Heart right ventricle (tissue), 16 donors: Measurements from ENCODE around the gene NMRK2. TPM values are rescaled to one million over a fixed set of nuclear protein-coding genes. Genes with fewer than 3 reads are reported as not detected.

Experiments
- ATAC-seq, 8 donors: fragments of 200-7000 bp; cut with Tn5 transposase; one replicate each; pipeline ENCODE4 v1.9.1; 2020; ENCODE audit warnings: mild to moderate bottlenecking in 8 of 8, moderate library complexity in 8 of 8, moderate number of reproducible peaks in 1 of 8
- DNase-seq, 2 donors: peaks; one replicate each; pipeline ENCODE4 v3.0.0-alpha.2; 2020
- H3K27ac ChIP-seq, 10 donors: fragments of 200-600 bp; sonication (generic) in 2 of 10; one replicate each; pipeline versions ENCODE4 v1.5.0 to v1.8.0; 2020 to 2022; ENCODE audit warnings: mild to moderate bottlenecking in 3 of 10
- H3K27me3 ChIP-seq, 7 donors: fragments of 200-600 bp; one replicate each; pipeline ENCODE4 v1.8.0; 2021 to 2022; ENCODE audit warnings: mild to moderate bottlenecking in 2 of 7
- H3K36me3 ChIP-seq, 9 donors: fragments of 200-600 bp; sonication (generic) in 1 of 9; one replicate each; pipeline versions ENCODE4 v1.5.0 to v1.8.0; 2020 to 2022; ENCODE audit warnings: mild to moderate bottlenecking in 2 of 9
- H3K4me1 ChIP-seq, 9 donors: fragments of 200-600 bp; sonication (generic) in 1 of 9; one replicate each; pipeline versions ENCODE4 v1.5.0 to v1.8.0; 2020 to 2022; ENCODE audit warnings: mild to moderate bottlenecking in 4 of 9
- H3K4me3 ChIP-seq, 10 donors: fragments of 200-600 bp; sonication (generic) in 2 of 10; one replicate each; pipeline versions ENCODE4 v1.5.0 to v1.8.0; 2020 to 2022; ENCODE audit warnings: mild to moderate bottlenecking in 7 of 10, moderate library complexity in 2 of 10
- H3K9me3 ChIP-seq, 11 donors: fragments of 200-600 bp in 10 of 11; sonication (generic) in 2 of 11; one replicate each; pipeline versions ENCODE4 v1.5.0 to v1.8.0; 2013 to 2022; ENCODE audit warnings: mild to moderate bottlenecking in 2 of 11, control low read depth in 1 of 11, moderate library complexity in 1 of 11
- WGBS, 2 donors: extraction: QIAGEN DNeasy Blood & Tissue Kit; methylation state at CpG; one replicate each; pipeline ENCODE4 v1.1.7; 2013; ENCODE audit warnings: inconsistent platforms in 1 of 2; 5-methylcytosine and 5-hydroxymethylcytosine counted together
- intact Hi-C, 10 donors: fragments of 100-400 bp; cut with DNase I; formaldehyde crosslinking; loops; one replicate each; pipeline versions ENCODE4 v1.11.1 to v1.14.2; 2022
- polyA plus RNA-seq, 2 donors: library from polyadenylated mRNA; stranded (reverse); fragments of 200-250 nt; gene quantifications; one replicate each; pipeline ENCODE4 v1.2.3, GENCODE V29; 2013
- total RNA-seq, 10 donors: library from RNA; stranded (reverse); fragmentation: NEBNext Ultra II Directional in 3 of 10; extraction: Animal tissue kit (Norgen Biotek cat#: 25700) in 3 of 10; gene quantifications; one replicate each; pipeline versions ENCODE4 v1.2.1 to v1.2.4, GENCODE V29; 2021 to 2023
- TF ChIP-seq, protein P1 (sequence below), 9 donors: fragments of 200-600 bp; sonication (generic) in 2 of 9; IDR thresholded peaks; one replicate each; pipeline versions ENCODE4 v1.5.0 to v1.8.0; 2021 to 2022; ENCODE audit warnings: antibody characterized with exemption in 9 of 9, mild to moderate bottlenecking in 5 of 9, moderate library complexity in 1 of 9
- donor health status: Arrhythmogenic right ventricular cardiomyopathy.
- donor health status: ischemic (EF 13 %, LVEDD 7.1; RV severe dilation, severe dysfunction).
- donor health status: healthy with polysubstance abuse.
- donor health status: DM: no; HTN: yes; CAD: no.
- donor health status: DM: no; HTN: no; CAD: no.
- donor health status: ischemic (EF 25% LVEDD 6.9; RV normal size, moderate dysfunction).
- donor health status: ischemic (EF 25% LVEDD 5.7; RV mildly dilated, moderate dysfunction).
- donor health status: healthy.
- donor health status: DM: yes; HTN: yes; CAD: no.
- donor health status: Ischemic cardiomyopathy.
- donor health status: ischemic (EF 35%, LVEDD 5.7; RV mildly dilated, moderate dysfunction).
- donor health status: nonischemic (EF 11% LVEDD 7.7; RV severe dilation, severe dysfunction).
- donor health status: DM: yes; HTN: yes; CAD: no.
- donor health status: PGD.
- donor health status: ischemic (EF 29% LVEDD 5.4; RV normal size, mild dysfunction).
- donor health status: nonischemic (EF 23%, LVEDD 6.1; RV moderate dilation, normal function).

NMRK2 gene
- total and polyA plus RNA-seq, 12 donors, result 241 to 2,570 (median 741) TPM

DNA sequence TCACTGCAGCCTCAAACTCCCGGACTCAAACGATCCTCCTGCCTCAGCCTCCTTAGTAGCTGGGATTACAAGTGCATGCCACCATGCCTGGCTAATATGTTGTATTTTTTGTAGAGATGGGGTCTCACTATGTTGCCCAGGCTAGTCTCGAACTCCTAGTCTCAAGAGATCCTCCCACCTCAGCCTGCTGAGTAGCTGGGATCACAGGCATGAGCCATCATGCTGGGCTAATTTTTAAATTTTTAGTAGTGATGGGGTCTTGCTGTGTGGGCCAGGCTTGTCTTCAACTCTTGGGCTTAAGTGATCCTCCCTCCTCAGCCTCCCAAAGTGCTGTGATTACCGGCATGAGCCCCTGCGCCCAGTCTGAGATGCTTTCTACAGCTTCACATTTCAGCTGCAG is 37.1 kb upstream of the NMRK2 start:
- no peak for DNase-seq
- no peaks in the 10 kb centered on the region for H3K4me1 ChIP-seq
- H3K9me3 ChIP-seq, result peaks cover 0 to 10% (median 6%) of the 10 kb centered on the region in 11 donors
- intact Hi-C loops, result no loop called here
- TF ChIP-seq, protein P1, sequence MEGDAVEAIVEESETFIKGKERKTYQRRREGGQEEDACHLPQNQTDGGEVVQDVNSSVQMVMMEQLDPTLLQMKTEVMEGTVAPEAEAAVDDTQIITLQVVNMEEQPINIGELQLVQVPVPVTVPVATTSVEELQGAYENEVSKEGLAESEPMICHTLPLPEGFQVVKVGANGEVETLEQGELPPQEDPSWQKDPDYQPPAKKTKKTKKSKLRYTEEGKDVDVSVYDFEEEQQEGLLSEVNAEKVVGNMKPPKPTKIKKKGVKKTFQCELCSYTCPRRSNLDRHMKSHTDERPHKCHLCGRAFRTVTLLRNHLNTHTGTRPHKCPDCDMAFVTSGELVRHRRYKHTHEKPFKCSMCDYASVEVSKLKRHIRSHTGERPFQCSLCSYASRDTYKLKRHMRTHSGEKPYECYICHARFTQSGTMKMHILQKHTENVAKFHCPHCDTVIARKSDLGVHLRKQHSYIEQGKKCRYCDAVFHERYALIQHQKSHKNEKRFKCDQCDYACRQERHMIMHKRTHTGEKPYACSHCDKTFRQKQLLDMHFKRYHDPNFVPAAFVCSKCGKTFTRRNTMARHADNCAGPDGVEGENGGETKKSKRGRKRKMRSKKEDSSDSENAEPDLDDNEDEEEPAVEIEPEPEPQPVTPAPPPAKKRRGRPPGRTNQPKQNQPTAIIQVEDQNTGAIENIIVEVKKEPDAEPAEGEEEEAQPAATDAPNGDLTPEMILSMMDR (IDR thresholded peaks at IDR 0.05), result no peak
- WGBS, 2 donors, result 83 to 86% methylated on average over 5 of the region's 5 CpGs
- ATAC-seq, result no peak
- H3K4me3 ChIP-seq, result no peak overlapping the region
- no peaks in the 10 kb centered on the region for H3K36me3 ChIP-seq
- H3K27ac ChIP-seq, result no peak overlapping the region
- no peaks in the 10 kb centered on the region for H3K27me3 ChIP-seq

DNA sequence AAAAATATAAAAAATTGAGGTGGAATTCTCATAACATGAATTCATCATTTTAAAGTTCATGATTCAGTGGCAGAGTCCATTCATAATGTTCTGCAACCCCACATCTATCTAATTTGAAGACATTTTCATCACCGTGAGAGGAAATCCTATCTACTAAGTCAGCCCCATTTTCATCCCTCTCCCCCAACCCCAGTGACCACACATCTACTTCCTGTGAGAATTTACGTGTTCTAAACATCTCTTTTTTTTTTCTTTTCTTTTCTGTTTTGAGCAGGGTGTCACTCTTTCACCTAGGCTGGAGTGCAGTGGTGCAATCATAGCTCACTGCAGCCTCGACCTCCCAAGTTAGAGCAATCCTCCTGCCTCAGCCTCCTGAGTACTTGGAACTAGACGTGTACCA is 34.9 kb upstream of the NMRK2 start:
- intact Hi-C loops, result no loop called here
- no peak overlapping the region for H3K4me3 ChIP-seq
- H3K36me3 ChIP-seq, result no peaks in the 10 kb centered on the region
- DNase-seq (no peak), ATAC-seq (no peak)
- H3K27ac ChIP-seq, result no peak overlapping the region
- WGBS, 2 donors, result 71% methylated on average over 4 of the region's 4 CpGs
- no peaks in the 10 kb centered on the region for H3K27me3 ChIP-seq
- H3K9me3 ChIP-seq, result peaks cover 0 to 10% (median 6%) of the 10 kb centered on the region in 11 donors
- H3K4me1 ChIP-seq, result no peaks in the 10 kb centered on the region
- TF ChIP-seq, protein P1 (IDR thresholded peaks at IDR 0.05), result no peak

DNA sequence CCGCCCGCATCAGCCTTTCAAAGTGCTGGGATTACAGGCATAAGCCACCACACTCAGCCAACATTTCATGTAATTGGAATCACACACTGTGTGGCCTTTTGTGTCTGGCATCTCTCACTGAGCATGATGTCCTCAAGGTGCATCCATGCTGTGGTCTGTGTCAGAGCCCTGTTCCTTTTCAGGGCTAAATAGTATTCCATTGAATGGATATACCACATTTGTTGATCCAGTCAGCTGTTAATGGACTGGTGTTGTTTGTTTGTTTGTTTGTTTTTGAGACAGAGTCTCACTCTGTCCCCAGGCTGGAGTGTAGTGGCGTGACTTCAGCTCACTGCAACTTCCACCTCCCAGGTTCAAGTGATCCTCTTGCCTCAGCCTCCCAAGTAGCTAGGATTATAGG is 34.4 kb upstream of the NMRK2 start:
- Histone ChIP-seq H3K27me3 (no peaks in the 10 kb centered on the region), H3K9me3 (peaks cover 0 to 10% (median 6%) of the 10 kb centered on the region in 11 donors), H3K4me3 (no peak overlapping the region), H3K27ac (no peak overlapping the region), H3K4me1 (no peaks in the 10 kb centered on the region), H3K36me3 (no peaks in the 10 kb centered on the region)
- WGBS, 2 donors, result 81 to 94% methylated on average over 3 of the region's 3 CpGs
- TF ChIP-seq, protein P1 (IDR thresholded peaks at IDR 0.05), result no peak
- no peak for DNase-seq
- no peak for ATAC-seq
- intact Hi-C loops, result no loop called here

DNA sequence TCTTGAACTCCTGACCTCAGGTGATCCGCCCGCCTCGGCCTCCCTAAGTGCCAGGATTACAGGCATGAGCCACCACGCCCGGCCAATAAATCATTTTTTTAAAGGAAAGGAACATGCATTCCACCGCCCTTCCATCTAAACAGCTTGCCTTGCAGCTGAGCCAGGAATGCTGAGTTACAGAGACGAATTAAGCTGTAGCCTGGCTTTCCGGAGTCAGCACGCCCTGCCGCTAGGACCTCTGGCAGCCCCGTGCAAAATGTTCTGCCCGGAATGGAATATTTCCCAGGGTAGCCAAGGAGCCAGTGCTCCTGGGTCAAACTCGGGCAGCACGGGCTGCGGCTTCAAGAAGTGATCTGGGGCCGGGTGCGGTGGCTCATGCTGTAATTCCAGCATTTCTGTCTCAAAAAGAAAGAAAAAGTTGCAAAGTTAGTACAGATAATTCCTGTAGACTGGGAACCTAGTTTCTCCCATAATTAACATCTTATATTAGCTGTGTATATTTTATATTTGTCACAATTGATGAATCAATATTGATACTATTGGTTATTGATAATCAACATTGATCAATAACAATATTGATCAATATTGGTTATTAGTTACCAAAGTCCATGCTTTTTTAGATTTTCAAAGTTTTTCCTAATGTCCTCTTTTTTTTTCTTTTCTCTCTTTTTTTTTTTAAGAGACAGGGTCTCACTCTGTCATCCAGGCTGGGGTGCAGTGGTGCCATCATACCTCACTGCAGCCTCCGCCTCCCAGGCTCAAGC is 33.2 kb upstream of the NMRK2 start:
- 73 to 81% methylated on average over 18 of the region's 18 CpGs for WGBS, 2 donors
- H3K4me1 ChIP-seq, result no peaks in the 10 kb centered on the region
- TF ChIP-seq, protein P1 (IDR thresholded peaks at IDR 0.05), result no peak
- no peaks in the 10 kb centered on the region for H3K36me3 ChIP-seq
- no peak for DNase-seq
- ATAC-seq, result peak in 2 of 8 donors; percentile 53 to 63
- intact Hi-C loops, result no loop called here
- H3K27ac ChIP-seq, result no peak overlapping the region
- H3K9me3 ChIP-seq, result peaks cover 0 to 10% (median 6%) of the 10 kb centered on the region in 11 donors
- H3K27me3 ChIP-seq, result no peaks in the 10 kb centered on the region
- H3K4me3 ChIP-seq, result no peak overlapping the region
